ENCODE results near the gene INPP5E. TPM values are rescaled to one million over a fixed set of nuclear protein-coding genes. Genes with fewer than 3 reads are reported as not detected.

INPP5E gene
- total and polyA plus RNA-seq, 5 donors from 2014 or later, result 1.9 to 30.3 (median 2.4) TPM

DNA sequence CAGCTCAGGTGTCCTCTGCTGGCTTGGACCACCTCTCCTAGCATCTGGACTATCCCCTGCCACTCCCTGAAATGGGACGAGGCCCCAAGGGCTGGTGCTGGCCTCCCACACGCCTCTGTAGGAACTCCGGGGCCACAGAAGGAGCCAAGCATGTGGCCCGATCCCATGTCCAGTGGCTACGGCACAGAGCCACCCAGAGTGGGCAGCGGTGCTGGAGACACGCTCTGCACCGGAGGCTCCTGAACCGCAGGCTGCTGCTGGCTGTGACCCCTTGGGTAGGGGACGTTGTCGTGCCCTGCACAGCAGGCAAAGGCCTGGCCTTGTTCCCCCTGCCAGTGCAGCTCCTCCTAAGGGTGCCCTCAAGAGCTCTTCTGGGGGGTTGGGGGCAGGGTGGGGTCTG, 59.8 kb downstream of the INPP5E start:
- Mint-ChIP-seq H3K36me3 (peaks cover 10% of the 10 kb centered on the region), H3K4me1 (peaks cover 3 to 9% (median 6%) of the 10 kb centered on the region in 4 donors)
- peaks cover 5% of the 10 kb centered on the region for H3K36me3 ChIP-seq (ENCODE audit: control insufficient read depth, insufficient read depth, low read length)

DNA sequence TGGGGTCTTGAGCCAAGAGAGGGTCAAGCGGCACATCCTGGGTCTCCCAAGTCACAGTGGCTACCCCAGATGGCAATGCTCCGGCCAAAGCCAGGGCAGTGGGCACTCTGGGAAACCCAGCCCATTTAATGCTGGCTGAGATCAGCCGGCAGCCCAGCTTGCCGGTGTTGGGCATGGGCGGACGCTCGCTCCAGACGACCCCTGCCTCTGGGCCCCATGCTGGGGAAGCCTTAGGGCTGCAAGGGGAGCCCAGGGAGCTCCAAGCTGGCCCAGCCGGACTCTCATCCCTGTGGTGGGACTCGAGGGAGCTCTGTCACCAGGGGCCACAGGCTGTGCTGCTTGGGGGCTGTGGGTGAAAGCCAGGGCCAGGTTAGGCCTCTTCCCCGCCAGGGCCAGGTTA, 60.2 kb downstream of the INPP5E start:
- peaks cover 5% of the 10 kb centered on the region for H3K36me3 ChIP-seq (ENCODE audit: control insufficient read depth, insufficient read depth, low read length)
- DNase-seq (no peak), ATAC-seq (ENCODE audit: low read depth in 2 of 2) (no peak)
- H3K27ac Mint-ChIP-seq, result no peak overlapping the region
- H3K27me3 Mint-ChIP-seq, result no peaks in the 10 kb centered on the region
- H3K4me3 Mint-ChIP-seq, result no peak overlapping the region
- H3K9me3 Mint-ChIP-seq, result no peaks in the 10 kb centered on the region
- peaks cover 0 to 4% (median 2%) of the 10 kb centered on the region in 4 donors for H3K4me1 Mint-ChIP-seq
- H3K36me3 Mint-ChIP-seq, result peaks cover 6% of the 10 kb centered on the region
- no peak overlapping the region for H3K4me3 ChIP-seq (ENCODE audit: low read depth, low read length)
- H3K4me1 ChIP-seq (ENCODE audit: control insufficient read depth, insufficient read depth, low read length, poor library complexity, severe bottlenecking), result peaks cover 2% of the 10 kb centered on the region
- no peak overlapping the region for H3K27ac ChIP-seq (ENCODE audit: insufficient read depth, low read length, poor library complexity, severe bottlenecking)
- no peaks in the 10 kb centered on the region for H3K9me3 ChIP-seq (ENCODE audit: control insufficient read depth in 2 of 2, low read length in 2 of 2)
- H3K27me3 ChIP-seq (ENCODE audit: control insufficient read depth, insufficient read depth, low read length), result no peaks in the 10 kb centered on the region

More for the DNA sequence above, 59.8 kb downstream of the INPP5E start:
- H3K27ac ChIP-seq (ENCODE audit: insufficient read depth, low read length, poor library complexity, severe bottlenecking), result no peak overlapping the region
- H3K4me3 ChIP-seq (ENCODE audit: low read depth, low read length), result no peak overlapping the region
- DNase-seq (no peak), ATAC-seq (ENCODE audit: low read depth in 2 of 2) (no peak)
- peaks cover 6% of the 10 kb centered on the region for H3K4me1 ChIP-seq (ENCODE audit: control insufficient read depth, insufficient read depth, low read length, poor library complexity, severe bottlenecking)
- H3K27me3 Mint-ChIP-seq, result no peaks in the 10 kb centered on the region
- no peaks in the 10 kb centered on the region for H3K27me3 ChIP-seq (ENCODE audit: control insufficient read depth, insufficient read depth, low read length)
- H3K9me3 ChIP-seq (ENCODE audit: control insufficient read depth in 2 of 2, low read length in 2 of 2), result no peaks in the 10 kb centered on the region
- H3K4me3 Mint-ChIP-seq, result no peak overlapping the region
- H3K9me3 Mint-ChIP-seq, result no peaks in the 10 kb centered on the region
- no peak overlapping the region for H3K27ac Mint-ChIP-seq

DNA sequence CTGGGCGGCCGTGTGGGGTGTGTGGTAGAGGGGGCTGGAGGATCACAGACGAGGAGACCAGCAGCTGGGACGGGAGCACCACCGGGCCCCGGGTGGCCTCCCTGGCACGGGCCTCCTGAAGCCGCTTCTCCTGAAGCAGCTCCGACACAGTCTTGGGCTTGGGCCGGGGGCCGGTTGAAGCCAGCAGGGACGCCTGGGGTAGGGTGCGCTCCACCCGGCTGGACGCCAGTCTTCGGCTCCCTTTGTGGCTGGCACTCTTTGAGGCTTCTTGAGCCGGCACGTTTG, 60.7 kb downstream of the INPP5E start:
- no peak overlapping the region for H3K4me3 ChIP-seq (ENCODE audit: low read depth, low read length)
- Mint-ChIP-seq H3K4me1 (no peaks in the 10 kb centered on the region), H3K27ac (no peak overlapping the region), H3K4me3 (no peak overlapping the region), H3K36me3 (peaks cover 2% of the 10 kb centered on the region), H3K9me3 (no peaks in the 10 kb centered on the region), H3K27me3 (no peaks in the 10 kb centered on the region)
- H3K27me3 ChIP-seq (ENCODE audit: control insufficient read depth, insufficient read depth, low read length), result no peaks in the 10 kb centered on the region
- no peak overlapping the region for H3K27ac ChIP-seq (ENCODE audit: insufficient read depth, low read length, poor library complexity, severe bottlenecking)
- no peaks in the 10 kb centered on the region for H3K4me1 ChIP-seq (ENCODE audit: control insufficient read depth, insufficient read depth, low read length, poor library complexity, severe bottlenecking)
- DNase-seq, result no peak
- H3K36me3 ChIP-seq (ENCODE audit: control insufficient read depth, insufficient read depth, low read length), result peaks cover 5% of the 10 kb centered on the region
- peak in 1 of 2 donors; percentile 13 for ATAC-seq (ENCODE audit: low read depth in 2 of 2)
- H3K9me3 ChIP-seq (ENCODE audit: control insufficient read depth in 2 of 2, low read length in 2 of 2), result no peaks in the 10 kb centered on the region

Other genes with a start within 250 kb of the INPP5E start
- not detected for gene LHX3, start 234.7 kb downstream of the INPP5E start, total RNA-seq
- gene LHX3, start 234.7 kb downstream of the INPP5E start, polyA plus RNA-seq, result not detected
- gene QSOX2, start 194.0 kb downstream of the INPP5E start, total RNA-seq, result 16.6 TPM
- gene QSOX2, start 194.0 kb downstream of the INPP5E start, polyA plus RNA-seq, result under 1 TPM; 0.33 to 0.63 (median 0.41) TPM
- not detected for gene CCDC187, start 135.8 kb downstream of the INPP5E start, total RNA-seq
- gene CCDC187, start 135.8 kb downstream of the INPP5E start, polyA plus RNA-seq, result not detected
- gene GPSM1, start 112.3 kb downstream of the INPP5E start, total RNA-seq, result 12.3 TPM
- 1 to 10 TPM in 3 of 4 donors, under 1 TPM in 1; 0.59 to 1.9 (median 1.2) TPM for gene GPSM1, start 112.3 kb downstream of the INPP5E start, polyA plus RNA-seq
- 25.5 TPM for gene DNLZ, start 76.1 kb downstream of the INPP5E start, total RNA-seq
- 10 to 100 TPM; 51.1 to 67.9 (median 61.5) TPM for gene DNLZ, start 76.1 kb downstream of the INPP5E start, polyA plus RNA-seq
- gene CARD9, start 66.2 kb downstream of the INPP5E start, total RNA-seq, result 0.35 TPM
- gene CARD9, start 66.2 kb downstream of the INPP5E start, polyA plus RNA-seq, result under 1 TPM; 0.23 to 0.82 (median 0.33) TPM
- 13.3 TPM for gene SNAPC4, start 39.7 kb downstream of the INPP5E start, total RNA-seq
- gene SNAPC4, start 39.7 kb downstream of the INPP5E start, polyA plus RNA-seq, result 1 to 10 TPM in 2 of 4 donors, under 1 TPM in 2; 0.40 to 1.2 (median 0.96) TPM
- gene ENTR1, start 29.2 kb downstream of the INPP5E start, total RNA-seq, result 63.2 TPM
- gene ENTR1, start 29.2 kb downstream of the INPP5E start, polyA plus RNA-seq, result 1 to 10 TPM; 7.8 to 9.9 (median 9.2) TPM
- gene PMPCA, start 29.2 kb downstream of the INPP5E start, total RNA-seq, result 86.2 TPM
- gene PMPCA, start 29.2 kb downstream of the INPP5E start, polyA plus RNA-seq, result 10 to 100 TPM; 36.5 to 46.5 (median 39.2) TPM
- gene SEC16A, start 43.2 kb upstream of the INPP5E start, total RNA-seq, result 74.4 TPM
- gene SEC16A, start 43.2 kb upstream of the INPP5E start, polyA plus RNA-seq, result 10 to 100 TPM; 17.7 to 22.7 (median 21.1) TPM
- gene NOTCH1, start 106.2 kb upstream of the INPP5E start, total RNA-seq, result 52.3 TPM
- gene NOTCH1, start 106.2 kb upstream of the INPP5E start, polyA plus RNA-seq, result 1 to 10 TPM; 1.2 to 1.7 (median 1.5) TPM
- gene EGFL7, start 223.1 kb upstream of the INPP5E start, total RNA-seq, result 1.7 TPM
- gene EGFL7, start 223.1 kb upstream of the INPP5E start, polyA plus RNA-seq, result not detected
- 11.0 TPM for gene AGPAT2, start 247.6 kb upstream of the INPP5E start, total RNA-seq
- 10 to 100 TPM; 12.0 to 22.1 (median 21.1) TPM for gene AGPAT2, start 247.6 kb upstream of the INPP5E start, polyA plus RNA-seq

All from CD4-positive, CD25-positive, alpha-beta regulatory T cell (primary cell).